Activated CD4-positive, CD25-positive, alpha-beta regulatory T cell treated with anti-CD3 and anti-CD28 coated beads, Interleukin-2, amount 50 U/mL, for 16 hours (primary cell): Measurements from ENCODE around the gene ATP1A1.

Source experiments
- DNase-seq: peaks from one replicate; pipeline ENCODE4 v3.0.0-alpha.2; 2020; ENCODE audit warnings: low read depth, low spot score

The ATP1A1 gene

DNA sequence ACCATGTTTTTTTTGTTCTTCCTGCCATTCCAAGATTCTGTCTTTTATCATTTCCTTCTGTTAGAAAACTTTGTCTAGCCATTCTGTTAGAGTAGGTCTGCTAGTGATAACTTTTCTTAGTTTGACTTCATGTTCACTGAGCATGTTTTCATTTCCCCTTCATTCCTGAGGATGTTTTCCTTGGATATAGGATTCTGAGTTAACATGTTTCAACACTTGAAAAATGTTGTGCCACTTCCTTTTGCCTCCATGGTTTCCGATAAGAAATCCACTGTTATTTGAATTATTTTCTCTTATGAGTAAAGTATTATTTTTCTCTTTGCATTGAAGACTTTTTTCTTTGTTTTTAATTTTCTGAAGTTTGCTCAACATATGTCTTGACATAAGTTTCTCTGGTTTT lies 66.7 kb downstream of the ATP1A1 start:
- no peak for DNase-seq

DNA sequence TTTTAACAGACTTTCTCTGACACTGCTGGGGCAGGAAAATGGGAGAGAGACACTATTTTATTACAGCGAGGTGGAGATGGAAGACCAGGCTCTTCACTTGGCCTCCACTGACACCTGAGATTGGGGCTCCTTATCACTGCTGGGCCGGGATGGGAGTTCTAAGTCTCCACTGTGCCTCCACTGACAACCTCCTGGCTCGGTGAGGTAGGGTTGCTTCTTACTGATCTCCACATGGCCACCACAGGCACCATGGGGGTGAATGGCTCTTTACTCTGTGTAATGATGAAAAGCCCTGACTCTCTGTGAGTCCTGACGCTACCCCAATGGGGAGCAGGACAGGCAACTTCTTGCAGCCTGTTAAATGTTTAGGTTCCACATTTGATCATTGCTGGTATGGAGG lies 67.7 kb downstream of the ATP1A1 start:
- DNase-seq = no peak

DNA sequence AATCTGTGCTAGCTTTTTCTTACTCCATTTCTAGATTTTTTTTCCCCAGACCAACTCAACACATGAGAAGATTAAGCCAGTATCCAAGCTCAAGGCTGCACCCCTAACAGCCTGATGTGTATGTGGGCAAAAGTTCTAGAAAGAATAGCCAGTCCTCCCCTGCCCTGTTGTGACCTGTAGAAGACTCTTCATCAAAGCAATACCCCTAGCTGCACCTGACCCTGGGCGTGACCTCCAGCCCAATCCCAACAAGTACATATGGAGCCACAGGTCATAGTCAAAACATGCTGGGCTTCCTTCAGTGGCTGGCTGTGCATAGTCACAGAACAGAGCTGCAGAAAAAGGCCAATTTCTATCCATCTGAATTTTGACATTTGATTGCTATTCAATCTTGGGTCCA lies 72.5 kb downstream of the ATP1A1 start:
- DNase-seq = no peak

DNA sequence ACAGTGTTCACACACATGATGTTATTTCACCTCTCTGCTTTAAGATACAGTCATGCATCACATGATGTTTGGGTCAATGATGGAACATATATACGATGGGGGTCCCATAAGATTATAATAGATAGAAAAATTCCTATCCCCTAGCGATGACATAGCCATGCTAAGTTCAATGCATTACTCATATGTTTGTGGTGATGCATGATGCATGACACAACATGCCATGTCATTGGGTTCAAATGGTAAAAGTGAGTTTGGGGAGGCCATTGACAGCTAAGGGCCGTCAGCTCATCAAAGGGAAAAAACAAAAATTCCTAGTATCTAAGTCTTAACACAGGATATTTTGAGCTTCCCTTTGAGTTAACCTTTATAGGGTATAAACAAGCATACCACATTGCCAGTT lies 73.6 kb downstream of the ATP1A1 start:
- no peak for DNase-seq

DNA sequence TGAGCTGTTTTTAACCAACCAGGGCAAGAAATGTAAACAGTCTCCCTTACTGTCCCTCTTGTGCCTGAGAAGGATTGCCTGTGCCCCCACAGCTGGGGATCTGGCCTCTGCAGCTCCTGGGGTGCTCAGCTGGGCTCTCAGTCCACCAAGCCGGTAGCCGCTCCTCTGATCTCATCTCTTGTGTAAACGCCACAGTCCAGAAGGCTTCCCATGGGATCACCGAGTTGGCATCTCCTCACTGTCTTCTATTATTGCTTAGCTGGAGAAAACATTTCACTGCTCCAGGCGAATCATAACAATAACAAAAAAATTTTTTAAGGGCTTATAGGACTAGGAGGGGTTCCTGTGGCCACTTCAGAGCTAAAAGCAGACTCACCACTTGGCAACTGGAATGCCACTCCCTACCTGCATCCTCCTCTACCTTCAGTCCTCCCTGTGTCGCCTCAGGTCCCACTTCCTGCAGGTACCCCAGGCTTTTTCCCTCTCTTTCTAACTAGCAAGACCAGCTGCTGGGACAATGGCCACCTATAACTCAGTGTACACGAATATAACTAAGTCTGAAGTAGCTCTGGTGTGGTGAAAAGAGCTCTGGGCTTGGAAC lies 75.8 kb downstream of the ATP1A1 start:
- DNase-seq = no peak

DNA sequence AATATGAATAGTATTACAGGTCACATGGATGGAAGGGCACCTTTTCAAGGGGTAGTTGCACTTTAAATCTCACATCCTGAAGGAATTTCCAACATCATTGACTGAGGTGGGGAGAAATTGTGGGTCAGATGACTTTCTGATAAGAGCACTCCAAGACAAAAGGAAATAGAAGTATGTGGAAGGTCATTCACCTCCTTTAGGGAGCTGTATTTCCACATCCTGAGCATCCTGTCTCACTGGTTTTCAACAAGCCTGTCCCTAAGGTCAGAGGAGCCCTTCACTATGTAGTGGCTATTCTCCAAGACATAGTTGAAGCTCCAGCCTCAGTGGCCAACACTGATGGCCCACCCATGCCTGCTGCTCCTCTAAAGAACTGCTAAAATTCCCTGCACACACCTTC lies 76.5 kb downstream of the ATP1A1 start:
- no peak for DNase-seq

DNA sequence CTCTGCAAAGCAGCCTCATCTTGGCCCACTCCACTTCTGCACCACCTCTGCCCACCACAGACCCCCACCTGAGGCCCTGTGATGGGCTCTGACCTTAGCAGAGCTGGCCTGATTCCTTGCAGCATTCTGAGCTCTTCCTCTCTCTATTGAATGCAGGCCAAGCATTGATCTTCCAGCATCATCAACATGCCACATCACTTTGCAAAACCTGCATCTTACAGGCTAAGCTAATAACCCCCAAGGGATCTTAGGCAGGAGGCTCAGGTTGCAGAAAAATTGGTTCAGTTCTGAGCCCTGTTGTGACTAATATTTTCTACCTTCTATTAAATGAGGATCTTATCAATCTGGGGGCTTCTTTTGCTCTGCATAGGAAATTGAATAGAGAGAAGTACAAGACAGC lies 78.7 kb downstream of the ATP1A1 start:
- no peak for DNase-seq

DNA sequence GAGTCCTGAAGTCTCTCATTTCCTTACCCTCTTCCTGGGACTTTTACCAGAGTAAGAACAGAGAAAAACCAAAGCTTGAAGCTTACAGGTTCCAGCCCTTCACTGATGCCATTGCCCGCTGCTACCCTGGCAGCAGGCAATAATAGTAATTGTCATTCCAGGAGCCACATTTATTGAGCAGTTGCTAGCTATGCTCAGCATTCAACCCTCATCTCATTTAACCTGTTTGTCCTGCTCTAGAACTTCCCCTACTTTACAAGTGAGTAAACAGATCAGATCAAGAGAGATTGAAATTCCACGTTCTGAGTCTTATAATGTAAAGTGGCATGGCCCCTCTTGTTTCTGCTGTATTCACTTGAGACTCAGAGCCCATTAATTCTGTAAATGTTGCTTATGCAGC lies 80.4 kb downstream of the ATP1A1 start:
- no peak for DNase-seq

DNA sequence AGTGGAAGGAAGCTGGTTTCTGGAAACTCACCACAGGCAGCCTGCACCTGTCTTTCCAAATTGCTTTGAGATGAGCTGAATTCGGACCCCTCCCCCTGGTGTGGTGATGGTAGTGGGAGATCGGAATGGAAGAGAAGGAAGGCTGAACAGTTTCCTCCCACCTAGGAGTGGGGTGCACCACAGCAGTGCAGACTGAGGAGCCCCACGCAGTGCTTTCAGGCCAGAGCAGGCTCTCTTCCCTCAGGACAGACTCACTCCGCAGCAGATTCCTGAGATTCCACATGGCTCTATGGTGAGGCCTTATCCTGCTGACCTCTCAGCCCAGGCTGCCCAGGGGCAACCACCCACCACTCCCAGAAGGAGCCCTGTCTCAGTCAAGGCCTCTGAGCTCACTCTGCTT lies 80.9 kb downstream of the ATP1A1 start:
- no peak for DNase-seq
